AG04450 (cell line): Measurements from ENCODE around the gene SLC23A1. TPM values are rescaled to one million over a fixed set of nuclear protein-coding genes. Genes with fewer than 3 reads are reported as not detected.

ENCODE experiments used
- CTCF ChIA-PET: fragments of 300-600, 350-600 bp; formaldehyde crosslinking; extraction: SDS; loops from one replicate; lab custom pipeline; 2022; ENCODE audit warnings: antibody characterized with exemption, inconsistent platforms; lab: Charles Lee
- POLR2A ChIA-PET: fragments of 350-600 bp; formaldehyde crosslinking; extraction: SDS; loops from one replicate; lab custom pipeline; 2021; ENCODE audit warnings: antibody characterized with exemption, inconsistent platforms; lab: Yijun Ruan, JAX
- DNase-seq: peaks from one replicate; pipeline ENCODE4 v3.0.0-alpha.2; 2011; ENCODE audit warnings: low read depth, low spot score
- H3K27ac ChIP-seq: one replicate; pipeline ENCODE4 v1.5.1; 2012; ENCODE audit warnings: low read depth, low read length, control low read depth
- H3K27me3 ChIP-seq: one replicate; pipeline ENCODE4 v1.6.0; 2012; ENCODE audit warnings: low read length; ENCODE audit not compliant: control insufficient read depth, insufficient read depth
- H3K4me3 ChIP-seq: 2 replicates; pipeline ENCODE4 v1.5.1; 2011; ENCODE audit warnings: mild to moderate bottlenecking, low read depth, low read length, control low read depth
- H3K9me3 ChIP-seq: 2 replicates; pipeline ENCODE4 v1.5.1; 2012; ENCODE audit warnings: low read length; ENCODE audit not compliant: control insufficient read depth, insufficient read depth
- CTCF ChIP-seq: IDR thresholded peaks from 2 replicates; pipeline ENCODE4 v1.5.1; 2011; ENCODE audit warnings: low read depth, low read length, control low read depth, inconsistent platforms
- polyA plus RNA-seq: library from polyadenylated mRNA; depleted of rRNA; stranded (reverse); fragments of >200 nt; gene quantifications from 2 replicates; pipeline ENCODE4 v1.2.3, GENCODE V29; 2011

SLC23A1 gene
- polyA plus RNA-seq, 1 experiment: not detected

- ChIA-PET POLR2A (no interaction called here), CTCF (no interaction called here)
- Histone ChIP-seq H3K9me3 (peaks cover 14% of the 10 kb centered on the region), H3K27me3 (peaks cover 18% of the 10 kb centered on the region), H3K27ac (no peak overlapping the region), H3K4me3 (no peak overlapping the region)
- no peak for DNase-seq
- no peak for TF ChIP-seq CTCF
Observed at GRCh38 chr5:139396691-139397090, 13.6 kb upstream of the SLC23A1 start.

DNA sequence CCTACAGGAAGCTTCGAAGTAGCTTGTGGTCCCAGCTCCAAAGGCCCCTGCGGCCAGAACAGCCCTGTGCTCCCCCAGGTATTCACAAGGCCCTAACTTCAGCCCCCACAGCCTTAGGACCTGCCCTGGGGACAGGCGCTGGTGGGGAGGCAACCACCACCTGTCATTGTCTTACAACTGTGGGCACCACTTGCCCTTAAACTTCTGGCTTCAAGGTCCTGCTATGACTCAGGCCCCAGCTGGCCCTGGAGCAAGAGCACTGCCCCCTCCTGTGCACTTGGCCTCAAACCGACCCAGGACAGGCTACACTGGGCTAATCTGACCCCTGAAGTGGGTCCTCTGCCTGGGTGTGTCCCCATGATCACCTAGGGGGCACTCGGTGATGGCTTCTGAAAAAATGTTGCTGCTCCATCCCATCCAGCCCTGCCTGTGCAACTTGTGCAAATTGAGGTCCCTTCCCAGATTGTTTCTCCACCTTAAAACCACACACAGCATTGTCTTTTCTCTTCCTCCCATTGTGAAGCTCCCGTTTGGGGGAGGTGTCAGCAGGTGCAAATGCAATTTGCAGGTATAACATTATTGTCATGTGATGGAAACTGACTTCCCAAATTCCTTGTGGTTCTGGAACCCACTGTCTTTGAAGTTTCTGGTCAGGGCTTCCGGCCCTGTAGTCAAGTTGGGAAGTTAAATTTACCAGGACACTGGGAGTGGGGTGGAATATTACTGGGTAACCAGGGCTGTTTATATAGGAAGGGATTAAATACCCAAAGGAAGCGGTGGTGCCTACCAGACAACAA, 12.9 kb upstream of the SLC23A1 start:
- CTCF ChIA-PET: no interaction called here
- TF ChIP-seq CTCF: 0 out of 2 replicates have a peak, but pooled peaks have one; percentile 6
- peaks cover 18% of the 10 kb centered on the region for H3K27me3 ChIP-seq
- H3K27ac ChIP-seq: no peak overlapping the region
- H3K4me3 ChIP-seq: no peak overlapping the region
- peaks cover 14% of the 10 kb centered on the region for H3K9me3 ChIP-seq
- no peak for DNase-seq
- POLR2A ChIA-PET: no interaction called here

GRCh38 chr5:139394654-139395566, 11.8 kb upstream of the SLC23A1 start, which contains the start of gene PROB1:
PROB1 (minus strand) TSS chr5:139395104; CDS start chr5:139395081, 23 bp downstream.
- POLR2A ChIA-PET: no interaction called here
- no peak for TF ChIP-seq CTCF

GRCh38 chr5:139394123-139394653, 11.1 kb upstream of the SLC23A1 start:
- peak overlapping the region; percentile 36; the same call in 1 of the 2 replicates for H3K4me3 ChIP-seq
- peaks cover 18% of the 10 kb centered on the region for H3K27me3 ChIP-seq
- TF ChIP-seq CTCF: peak; percentile 45
- no peak for DNase-seq
- H3K27ac ChIP-seq: no peak overlapping the region
- ChIA-PET POLR2A (no interaction called here), CTCF (interaction anchor here (1.5 kb wide), 1 partner anchor 9 kb away, joined by 6 read pairs; the partner anchor contains the start of gene SPATA24)
- H3K9me3 ChIP-seq: peaks cover 14% of the 10 kb centered on the region

More at GRCh38 chr5:139394654-139395566, 11.8 kb upstream of the SLC23A1 start, which contains the start of gene PROB1:
- no peak for DNase-seq
- Histone ChIP-seq H3K27me3 (peaks cover 18% of the 10 kb centered on the region), H3K4me3 (peak within 1 kb of the TSS; percentile 36; the same call in 1 of the 2 replicates), H3K9me3 (peaks cover 14% of the 10 kb centered on the region), H3K27ac (no peak within 1 kb of the TSS)
- CTCF ChIA-PET: no interaction called here
